PFSK-1 (cell line): ENCODE results near the gene ROBO1.

Experiments used
- REST ChIP-seq, 2 experiments: IDR thresholded peaks; 2 replicates each; pipeline versions ENCODE4 v1.6.1 to v1.8.0; 2011 to 2012; ENCODE audit warnings: low read depth in 2 of 2, low read length in 2 of 2, control low read depth in 1 of 2, inconsistent platforms in 1 of 2, mild to moderate bottlenecking in 1 of 2, moderate library complexity in 1 of 2; ENCODE audit not compliant: insufficient read depth in 1 of 2
- TAF1 ChIP-seq: IDR thresholded peaks from 2 replicates; pipeline ENCODE4 v1.6.1; 2012; ENCODE audit warnings: low read length, control low read depth, borderline replicate concordance; ENCODE audit not compliant: insufficient read depth

GRCh38 chr3:78855190-78855589, 912.6 kb downstream of the ROBO1 start:
- TF ChIP-seq REST (IDR thresholded peaks at IDR 0.05; ENCODE audit: insufficient read depth in 1 of 2, low read depth in 2 of 2, low read length in 2 of 2): no peak
- TF ChIP-seq TAF1: no peak
